Pancreas (tissue), 10 donors: ENCODE measurements around the gene TCTN1. TPM values are rescaled to one million over a fixed set of nuclear protein-coding genes. Genes with fewer than 3 reads are reported as not detected.

ENCODE experiments used
- ATAC-seq, 4 donors: fragments of 200-7000 bp; cut with Tn5 transposase; one replicate each; pipeline versions ENCODE4 v1.8.0 to v1.9.1; 2020; ENCODE audit warnings: mild to moderate bottlenecking in 4 of 4, moderate library complexity in 4 of 4
- DNase-seq, 6 donors: peaks; one replicate each; pipeline ENCODE4 v3.0.0-alpha.2; 2020
- FAIRE-seq: peaks from 2 replicates; lab custom pipeline; 2012; peaks lifted over from hg19 to GRCh38; lab: Jason Lieb, UNC
- H3K27ac ChIP-seq, 4 donors: fragments of 200-600 bp; sonication (generic); 1 replicate in 3 of 4; 2 replicates in 1 of 4; pipeline versions ENCODE4 v1.5.0 to v1.8.0; 2020
- H3K27me3 ChIP-seq, 4 donors: fragments of 200-600 bp; one replicate each; pipeline ENCODE4 v1.8.0; 2021
- H3K36me3 ChIP-seq, 3 donors: fragments of 200-600 bp; sonication (generic) in 1 of 3; one replicate each; pipeline versions ENCODE4 v1.5.0 to v1.8.0; 2020 to 2021
- H3K4me1 ChIP-seq, 3 donors: fragments of 200-600 bp; one replicate each; pipeline ENCODE4 v1.8.0; 2021
- H3K4me3 ChIP-seq, 4 donors: fragments of 200-600 bp; sonication (generic) in 2 of 4; one replicate each; pipeline versions ENCODE4 v1.5.0 to v1.8.0; 2020 to 2021
- H3K9me3 ChIP-seq, 4 donors: fragments of 200-600 bp; one replicate each; pipeline ENCODE4 v1.8.0; 2021
- CTCF ChIP-seq, 4 donors: fragments of 200-600 bp; sonication (generic) in 3 of 4; IDR thresholded peaks; one replicate each; pipeline versions ENCODE4 v1.5.0 to v1.8.0; 2021; ENCODE audit warnings: antibody characterized with exemption in 4 of 4
- WGBS, 2 donors: extraction: QIAGEN DNeasy Blood & Tissue Kit; methylation state at CpG; one replicate each; pipeline ENCODE4 v1.1.7; 2013; 5-methylcytosine and 5-hydroxymethylcytosine counted together
- intact Hi-C, 3 donors: fragments of 100-400 bp; cut with DNase I; formaldehyde crosslinking; loops; one replicate each; pipeline versions ENCODE4 v1.11.1 to v1.14.2; 2022
- polyA plus RNA-seq, 2 donors: library from polyadenylated mRNA; stranded (reverse); fragments of 200-250 nt; gene quantifications; one replicate each; pipeline ENCODE4 v1.2.3, GENCODE V29; 2013
- total RNA-seq, 6 donors: library from RNA; stranded (reverse); fragmentation: NEBNext Ultra II Directional in 4 of 6; extraction: Animal tissue kit (Norgen Biotek cat#: 25700) in 4 of 6; gene quantifications; one replicate each; pipeline versions ENCODE4 v1.2.1 to v1.2.4, GENCODE V29; 2021 to 2023
- donor health status: healthy with polysubstance abuse.
- donor health status: DM: no; HTN: no; CAD: no; lungs with moderate emphysema.
- donor health status: DM: no; HTN: no; CAD: no.
- donor health status: control.
- donor health status: control.
- donor health status: Bipolar disorder and iron deficiency.
- donor health status: DM: yes; HTN: yes; CAD: no.
- donor health status: DM: no; HTN: no; CAD: no.
- donor health status: DM: no; HTN: no; CAD: no.
- donor health status: DM: yes; HTN: yes; CAD: no.

TCTN1 gene
- total and polyA plus RNA-seq, 8 donors: 14.7 to 54.5 (median 20.9) TPM

- no peak for TF ChIP-seq CTCF (IDR thresholded peaks at IDR 0.05)
- H3K9me3 ChIP-seq: no peaks in the 10 kb centered on the region
- no peak overlapping the region for H3K4me3 ChIP-seq
- WGBS, 2 donors: 78 to 84% methylated on average over 2 of the region's 2 CpGs
- H3K27me3 ChIP-seq: no peaks in the 10 kb centered on the region
- no peaks in the 10 kb centered on the region for H3K4me1 ChIP-seq
- FAIRE-seq: no peak
- no peaks in the 10 kb centered on the region for H3K36me3 ChIP-seq
- intact Hi-C loops: no loop called here
- ATAC-seq: no peak
- no peak overlapping the region for H3K27ac ChIP-seq
- DNase-seq: no peak
These were observed 83.3 kb downstream of the TCTN1 start for GRCh38 chr12:110697236-110697635.

- FAIRE-seq (no peak), DNase-seq (peak; percentile 58 to 85 (median 74)), ATAC-seq (peak; percentile 88 to 94 (median 90))
- TF ChIP-seq CTCF (IDR thresholded peaks at IDR 0.05): peak; percentile 43 to 70 (median 54)
- peak overlapping the region in 1 of 4 donors; percentile 28 for H3K4me3 ChIP-seq
- no peaks in the 10 kb centered on the region for H3K27me3 ChIP-seq
- WGBS, 2 donors: 39 to 47% methylated on average over 20 of the region's 20 CpGs
- H3K4me1 ChIP-seq: no peaks in the 10 kb centered on the region
- no peaks in the 10 kb centered on the region for H3K36me3 ChIP-seq
- no peaks in the 10 kb centered on the region for H3K9me3 ChIP-seq
- H3K27ac ChIP-seq: no peak overlapping the region
- intact Hi-C loops: no loop called here
These were observed 84.4 kb downstream of the TCTN1 start for GRCh38 chr12:110698171-110698902.

Other genes with a start within 250 kb of the TCTN1 start
- 10 to 100 TPM in 5 of 6 donors, 1 to 10 TPM in 1; 9.7 to 22.9 (median 14.1) TPM for gene ANAPC7, start 210.4 kb upstream of the TCTN1 start, total RNA-seq
- gene ANAPC7, start 210.4 kb upstream of the TCTN1 start, polyA plus RNA-seq: 10 to 100 TPM; 32.6 to 35.1 TPM
- 100 to 1,000 TPM in 2 of 6 donors, 10 to 100 TPM in 4; 53.1 to 107 (median 70.5) TPM for gene ARPC3, start 163.8 kb upstream of the TCTN1 start, total RNA-seq
- gene ARPC3, start 163.8 kb upstream of the TCTN1 start, polyA plus RNA-seq: 100 to 1,000 TPM; 164 to 167 TPM
- 10 to 100 TPM in 4 of 6 donors, 1 to 10 TPM in 2; 6.8 to 11.5 (median 10.2) TPM for gene GPN3, start 145.9 kb upstream of the TCTN1 start, total RNA-seq
- gene GPN3, start 145.9 kb upstream of the TCTN1 start, polyA plus RNA-seq: 10 to 100 TPM in 1 of 2 donors, 1 to 10 TPM in 1; 6.8 to 11.1 TPM
- 1 to 10 TPM in 4 of 6 donors, under 1 TPM in 2; 0.37 to 1.9 (median 1.1) TPM for gene FAM216A, start 145.3 kb upstream of the TCTN1 start, total RNA-seq
- 1 to 10 TPM; 2.3 to 2.8 TPM for gene FAM216A, start 145.3 kb upstream of the TCTN1 start, polyA plus RNA-seq
- gene VPS29, start 112.0 kb upstream of the TCTN1 start, total RNA-seq: 10 to 100 TPM; 29.1 to 49.3 (median 36.5) TPM
- 100 to 1,000 TPM in 1 of 2 donors, 10 to 100 TPM in 1; 66.8 to 120 TPM for gene VPS29, start 112.0 kb upstream of the TCTN1 start, polyA plus RNA-seq
- under 1 TPM; 0.16 to 0.28 (median 0.22) TPM for gene RAD9B, start 111.8 kb upstream of the TCTN1 start, total RNA-seq
- gene RAD9B, start 111.8 kb upstream of the TCTN1 start, polyA plus RNA-seq: under 1 TPM in 1 of 2 donors, not detected in 1; 0.26 TPM
- 1 to 10 TPM; 4.6 to 9.0 (median 6.2) TPM for gene PPTC7, start 30.8 kb upstream of the TCTN1 start, total RNA-seq
- gene PPTC7, start 30.8 kb upstream of the TCTN1 start, polyA plus RNA-seq: 1 to 10 TPM; 2.2 to 5.8 TPM
- 1 to 10 TPM in 3 of 6 donors, under 1 TPM in 3; 0.42 to 5.2 (median 1.1) TPM for gene HVCN1, start 75.0 kb downstream of the TCTN1 start, total RNA-seq
- 1 to 10 TPM; 1.5 to 2.0 TPM for gene HVCN1, start 75.0 kb downstream of the TCTN1 start, polyA plus RNA-seq
- gene PPP1CC, start 128.8 kb downstream of the TCTN1 start, total RNA-seq: 10 to 100 TPM; 58.6 to 92.7 (median 75.9) TPM
- gene PPP1CC, start 128.8 kb downstream of the TCTN1 start, polyA plus RNA-seq: 10 to 100 TPM; 33.3 to 52.9 TPM
- gene CCDC63, start 232.9 kb downstream of the TCTN1 start, total RNA-seq: not detected
- not detected for gene CCDC63, start 232.9 kb downstream of the TCTN1 start, polyA plus RNA-seq